DMS53 treated with DMSO at 0.1 percent for 48 hours (cell line): ENCODE results near the gene PDLIM4.

ENCODE experiments used
- DNase-seq: peaks from one replicate; lab custom pipeline; 2025; ENCODE audit not compliant: unreplicated experiment; lab: John Stamatoyannopoulos, UW

Gene PDLIM4

GRCh38 chr5:132253008-132253441 lies 4.5 kb upstream of the PDLIM4 start:
- DNase-seq = no peak

DNA sequence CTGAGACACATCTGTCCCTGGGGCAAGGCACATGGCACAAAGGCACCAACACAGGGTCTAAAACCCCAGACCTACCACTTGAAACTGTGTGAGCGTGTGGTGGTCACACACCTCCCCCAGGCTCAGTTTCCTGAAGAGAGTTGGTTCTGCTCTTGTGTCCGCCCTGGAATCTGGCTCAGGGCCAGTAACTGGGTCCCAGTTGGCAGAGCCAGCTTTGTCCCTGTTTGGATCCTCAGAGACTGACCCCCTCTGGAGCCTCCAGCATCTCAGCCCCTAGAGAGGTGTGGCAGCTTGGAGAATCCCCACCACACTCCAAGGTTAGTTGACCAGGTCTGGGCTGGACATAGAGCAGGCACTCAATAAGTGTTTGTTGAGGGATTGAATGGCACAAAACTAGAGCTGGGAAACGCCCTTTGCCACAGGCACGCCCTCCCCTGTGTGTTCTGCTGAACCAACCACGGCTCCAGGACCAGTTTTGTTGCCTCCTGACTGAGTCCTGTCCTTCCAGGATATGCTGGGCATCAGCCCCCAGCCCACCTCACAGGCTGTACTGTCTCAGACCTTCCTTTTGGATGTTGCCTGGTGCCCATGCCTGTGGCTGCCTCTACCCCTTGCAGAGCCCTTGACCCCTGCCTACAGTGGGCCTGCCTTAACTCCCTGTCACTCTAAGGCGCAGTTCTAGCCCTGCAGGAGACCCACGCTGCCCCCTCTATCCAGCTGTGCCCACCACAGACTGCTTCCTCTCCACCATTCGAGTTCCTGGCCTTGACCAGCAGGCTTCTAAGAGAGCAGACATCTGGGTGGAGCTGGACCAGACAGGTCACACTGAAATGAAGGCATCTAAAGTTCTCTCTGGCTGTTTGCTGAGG lies 3.8 kb upstream of the PDLIM4 start:
- no peak for DNase-seq

- DNase-seq = no peak
Measured at GRCh38 chr5:132254321-132254977, 3.0 kb upstream of the PDLIM4 start.

- no peak for DNase-seq
Measured at GRCh38 chr5:132256086-132256782, 1.3 kb upstream of the PDLIM4 start.

DNA sequence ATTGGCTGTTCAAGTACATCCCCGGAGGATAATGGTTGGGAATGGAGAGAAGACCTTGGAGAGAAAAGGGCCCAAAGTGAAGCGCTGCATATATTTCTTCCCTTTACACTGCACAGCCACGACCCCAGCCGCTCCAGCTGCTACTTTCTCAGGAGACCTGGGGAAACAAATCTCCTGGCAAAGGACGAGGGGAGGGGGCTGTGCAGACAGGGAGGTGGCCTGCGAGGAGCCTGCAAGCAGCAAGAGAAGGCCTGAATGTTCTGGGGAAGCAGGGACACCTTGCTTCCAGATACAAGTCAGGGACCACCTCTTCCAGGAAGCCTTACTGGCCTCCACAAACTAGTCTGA lies 739 bp upstream of the PDLIM4 start:
- no peak for DNase-seq

- DNase-seq = no peak
Measured at GRCh38 chr5:132258102-132259068, 889 bp downstream of the PDLIM4 start.

- DNase-seq = no peak
Measured at GRCh38 chr5:132259069-132259851, 1.8 kb downstream of the PDLIM4 start.

GRCh38 chr5:132260051-132260450 lies 2.6 kb downstream of the PDLIM4 start:
- DNase-seq = no peak

GRCh38 chr5:132260714-132261551 lies 3.4 kb downstream of the PDLIM4 start:
- DNase-seq = no peak

DNA sequence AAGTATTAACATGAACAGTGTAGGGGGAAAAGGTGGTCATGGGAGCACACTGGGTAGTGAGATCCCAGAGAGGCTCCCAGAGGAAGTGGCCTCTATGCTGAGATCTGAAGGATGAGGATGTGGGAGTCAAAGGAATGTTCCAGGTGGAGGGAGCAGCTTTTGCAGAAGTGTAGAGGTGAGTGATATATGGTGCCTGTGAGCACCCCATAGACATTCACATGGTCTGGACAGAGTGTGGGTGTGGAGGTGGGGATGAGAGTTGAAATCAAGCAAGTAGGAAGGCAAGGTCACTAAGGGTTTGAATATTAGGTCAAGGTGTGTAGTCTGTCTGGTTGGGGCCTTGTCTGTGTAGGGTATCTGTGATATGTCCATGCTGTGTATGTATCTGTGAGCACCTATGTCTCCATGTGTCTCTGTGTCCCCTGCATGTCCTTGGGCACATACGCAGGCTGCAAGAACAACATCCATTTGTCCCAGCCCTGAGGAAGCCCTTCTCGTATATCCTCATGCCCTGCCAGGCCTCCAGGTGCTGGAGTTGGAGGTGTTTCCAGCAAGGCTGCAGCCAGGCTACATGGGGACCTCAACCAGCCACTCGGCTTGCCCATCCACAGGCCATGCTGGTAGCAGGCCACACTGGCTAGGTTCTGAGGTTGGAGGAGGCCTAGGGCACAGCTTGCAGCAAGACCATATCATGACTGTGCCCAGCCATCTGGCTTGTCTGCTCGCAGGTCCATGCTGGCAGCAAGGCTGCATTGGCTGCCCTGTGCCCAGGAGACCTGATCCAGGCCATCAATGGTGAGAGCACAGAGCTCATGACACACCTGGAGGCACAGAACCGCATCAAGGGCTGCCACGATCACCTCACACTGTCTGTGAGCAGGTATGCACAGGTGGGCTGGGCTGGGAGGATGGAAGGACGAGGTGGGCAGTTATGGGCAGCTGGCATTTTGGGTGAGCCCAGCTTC lies 4.7 kb downstream of the PDLIM4 start:
- no peak for DNase-seq

DNA sequence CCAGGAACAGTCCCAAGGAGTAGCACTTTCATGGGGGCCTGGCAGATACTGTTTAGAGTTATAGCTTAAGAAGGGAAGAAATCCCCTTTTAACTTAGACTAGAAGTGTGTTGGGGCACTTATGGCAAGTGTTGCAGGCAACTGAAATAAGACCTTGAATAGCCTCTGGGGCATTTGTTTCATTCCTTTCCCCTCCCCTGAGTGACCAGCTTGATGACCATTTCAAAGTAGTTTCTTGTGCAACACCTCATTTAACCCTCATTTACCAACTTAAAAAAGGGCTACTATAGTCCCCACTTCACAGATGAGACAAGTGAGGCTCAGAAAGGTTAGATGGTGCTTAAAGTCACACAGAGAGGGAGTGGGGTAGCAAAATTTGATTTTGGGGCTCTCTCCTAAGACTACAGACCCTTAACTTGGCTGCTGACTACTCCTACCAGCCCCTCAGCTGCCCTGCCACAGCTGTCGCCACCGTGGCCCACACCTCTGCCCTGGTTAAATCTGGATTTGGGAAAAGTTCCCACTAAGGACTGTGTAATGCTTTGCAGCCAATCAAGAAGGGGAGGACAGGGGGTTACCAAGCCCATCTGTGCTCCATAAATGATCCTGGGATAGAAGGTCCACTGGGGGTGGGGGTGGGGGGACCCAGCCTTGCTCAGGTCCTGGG lies 5.5 kb downstream of the PDLIM4 start:
- no peak for DNase-seq

GRCh38 chr5:132263548-132264261 lies 6.2 kb downstream of the PDLIM4 start:
- DNase-seq = no peak

GRCh38 chr5:132264546-132265335 lies 7.2 kb downstream of the PDLIM4 start:
- no peak for DNase-seq

- DNase-seq = no peak
Measured at GRCh38 chr5:132265336-132266030, 8.0 kb downstream of the PDLIM4 start.
